K562 (cell line): ENCODE data around the gene CCDC78. TPM values are rescaled to one million over a fixed set of nuclear protein-coding genes. Genes with fewer than 3 reads are reported as not detected.
A peak's percentile ranks its signal among the peaks of the same experiment; 100 is the strongest.

Experiments used
- CBFB ChIP-seq: sonication (generic); formaldehyde crosslinking; IDR thresholded peaks from 2 replicates; pipeline ENCODE4 v1.4.0; 2020; ENCODE audit warnings: mild to moderate bottlenecking, missing genetic modification reagents
- CSDE1 ChIP-seq, 2 experiments: fragments of 450-650 bp; IDR thresholded peaks; 2 replicates each; pipeline ENCODE4 v1.6.1; 2016; ENCODE audit warnings: mild to moderate bottlenecking in 1 of 2
- DIDO1 ChIP-seq: fragments of 450-650 bp; IDR thresholded peaks from 2 replicates; pipeline ENCODE4 v1.6.1; 2016; ENCODE audit warnings: low read depth, missing biosample characterization, missing genetic modification characterization
- GATA2 ChIP-seq: sonication (generic); formaldehyde crosslinking; IDR thresholded peaks from 2 replicates; pipeline ENCODE4 v1.4.0; 2020; ENCODE audit warnings: mild to moderate bottlenecking, missing genetic modification reagents
- HIVEP1 ChIP-seq: fragments of 250-450 bp; sonication (Bioruptor Pico); IDR thresholded peaks from 2 replicates; pipeline ENCODE4 v1.4.0; 2020; ENCODE audit warnings: mild to moderate bottlenecking
- HOMEZ ChIP-seq: fragments of 250-450 bp; sonication (Bioruptor Pico); IDR thresholded peaks from 2 replicates; pipeline ENCODE4 v1.4.0; 2020; ENCODE audit warnings: mild to moderate bottlenecking, moderate library complexity
- KLF16 ChIP-seq: IDR thresholded peaks from 2 replicates; pipeline ENCODE4 v1.6.1; 2016; ENCODE audit warnings: antibody characterized with exemption
- MCM2 ChIP-seq: fragments of 450-650 bp; IDR thresholded peaks from 2 replicates; pipeline ENCODE4 v1.6.1; 2017; ENCODE audit warnings: low read depth, mild to moderate bottlenecking
- MED1 ChIP-seq: sonication (generic); formaldehyde crosslinking; IDR thresholded peaks from 2 replicates; pipeline ENCODE4 v1.8.1; 2023; ENCODE audit warnings: missing genetic modification reagents, borderline replicate concordance
- MTF1 ChIP-seq: fragments of 250-450 bp; sonication (Bioruptor Pico); IDR thresholded peaks from 2 replicates; pipeline ENCODE4 v1.9.0; 2021; ENCODE audit warnings: moderate library complexity, mild to moderate bottlenecking, inconsistent platforms, borderline replicate concordance
- SMC3 ChIP-seq: conservative IDR thresholded peaks from 2 replicates; pipeline ENCODE4 v1.6.1; 2011; ENCODE audit warnings: low read depth, low read length, improper control_type of control experiment; ENCODE audit not compliant: insufficient read depth
- TAF9B ChIP-seq: fragments of 450-650 bp; IDR thresholded peaks from 2 replicates; pipeline ENCODE4 v1.6.1; 2018; ENCODE audit warnings: mild to moderate bottlenecking; ENCODE audit not compliant: partially characterized antibody
- TFAM ChIP-seq: fragments of 250-450 bp; sonication (Bioruptor Pico); conservative IDR thresholded peaks from 2 replicates; pipeline ENCODE4 v1.5.0; 2021; ENCODE audit warnings: mild to moderate bottlenecking, moderate library complexity
- TGIF2 ChIP-seq: sonication (generic); formaldehyde crosslinking; IDR thresholded peaks from 2 replicates; pipeline ENCODE4 v1.8.1; 2022; ENCODE audit warnings: mild to moderate bottlenecking, missing genetic modification reagents, moderate library complexity
- ZFX ChIP-seq: sonication (generic); formaldehyde crosslinking; IDR thresholded peaks from 2 replicates; pipeline ENCODE4 v1.8.0; 2022; ENCODE audit warnings: mild to moderate bottlenecking, missing genetic modification reagents, moderate library complexity
- ZNF668 ChIP-seq: fragments of 250-450 bp; sonication (Bioruptor Pico); IDR thresholded peaks from 2 replicates; pipeline ENCODE4 v1.8.0; 2022; ENCODE audit warnings: mild to moderate bottlenecking, inconsistent platforms
- ZNF778 ChIP-seq: fragments of 450-650 bp; formaldehyde crosslinking; IDR thresholded peaks from 2 replicates; pipeline ENCODE4 v1.4.0; 2020; ENCODE audit warnings: mild to moderate bottlenecking, moderate library complexity
- polyA plus RNA-seq, 8 experiments: library from polyadenylated mRNA; depleted of rRNA in 4 of 8; stranded (reverse) in 5 of 8; unstranded in 3 of 8; fragments of >200 nt; fragmentation: Nextera tagmentation in 2 of 8; fragmentation: Illumina TruSeq in 1 of 8; extraction: Ambion mirVana in 2 of 8; extraction: Trizol in 1 of 8; gene quantifications; 2 replicates each; pipeline versions ENCODE4 v1.2.1 to v1.2.3, GENCODE V29; 2011 to 2014; ENCODE audit warnings: inconsistent platforms in 1 of 8, missing spikeins in 1 of 8
- total RNA-seq, 7 experiments: library from RNA; depleted of rRNA in 6 of 7; stranded (reverse); fragments of >200 nt in 6 of 7; fragmentation: Illumina TruSeq in 2 of 7; extraction: Trizol in 2 of 7; gene quantifications; 2 replicates each; pipeline versions ENCODE4 v1.2.1 to v1.2.3, GENCODE V29; 2011 to 2021; ENCODE audit warnings: low replicate concordance in 1 of 7
- TF ChIP-seq, protein P1 (sequence below): sonication (generic); formaldehyde crosslinking; IDR thresholded peaks from 2 replicates; pipeline ENCODE4 v1.8.0; 2022; ENCODE audit warnings: missing genetic modification reagents, mild to moderate bottlenecking, borderline replicate concordance
- TF ChIP-seq, protein P2 (sequence below): IDR thresholded peaks from 2 replicates; pipeline ENCODE4 v1.6.1; 2016; ENCODE audit warnings: missing genetic modification characterization, missing compliant biosample characterization
- TF ChIP-seq, protein P3 (sequence below): fragments of 250-450 bp; sonication (Bioruptor Pico); IDR thresholded peaks from 2 replicates; pipeline ENCODE4 v1.5.0; 2021; ENCODE audit warnings: mild to moderate bottlenecking, moderate library complexity

CCDC78 gene
- total and polyA plus RNA-seq, 9 of the 15 experiments (the other 6 are each of a cell fraction or from before 2014, with no cell fraction given), result 0.24 to 17.7 (median 2.9) TPM

GRCh38 chr16:681746-682427 is 44.4 kb downstream of the CCDC78 start (continued):
- TF ChIP-seq, protein P1, sequence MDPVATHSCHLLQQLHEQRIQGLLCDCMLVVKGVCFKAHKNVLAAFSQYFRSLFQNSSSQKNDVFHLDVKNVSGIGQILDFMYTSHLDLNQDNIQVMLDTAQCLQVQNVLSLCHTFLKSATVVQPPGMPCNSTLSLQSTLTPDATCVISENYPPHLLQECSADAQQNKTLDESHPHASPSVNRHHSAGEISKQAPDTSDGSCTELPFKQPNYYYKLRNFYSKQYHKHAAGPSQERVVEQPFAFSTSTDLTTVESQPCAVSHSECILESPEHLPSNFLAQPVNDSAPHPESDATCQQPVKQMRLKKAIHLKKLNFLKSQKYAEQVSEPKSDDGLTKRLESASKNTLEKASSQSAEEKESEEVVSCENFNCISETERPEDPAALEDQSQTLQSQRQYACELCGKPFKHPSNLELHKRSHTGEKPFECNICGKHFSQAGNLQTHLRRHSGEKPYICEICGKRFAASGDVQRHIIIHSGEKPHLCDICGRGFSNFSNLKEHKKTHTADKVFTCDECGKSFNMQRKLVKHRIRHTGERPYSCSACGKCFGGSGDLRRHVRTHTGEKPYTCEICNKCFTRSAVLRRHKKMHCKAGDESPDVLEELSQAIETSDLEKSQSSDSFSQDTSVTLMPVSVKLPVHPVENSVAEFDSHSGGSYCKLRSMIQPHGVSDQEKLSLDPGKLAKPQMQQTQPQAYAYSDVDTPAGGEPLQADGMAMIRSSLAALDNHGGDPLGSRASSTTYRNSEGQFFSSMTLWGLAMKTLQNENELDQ (CRISPR knock-in tag), result no peak
- no peak for TF ChIP-seq KLF16
- peak; percentile 45; the same call in 1 of the 2 replicates for TF ChIP-seq CBFB
- no peak for TF ChIP-seq TGIF2
- TF ChIP-seq MCM2, result no peak
- TF ChIP-seq MTF1 (CRISPR knock-in tag), result no peak
- no peak for TF ChIP-seq ZNF778 (CRISPR knock-in tag)
- TF ChIP-seq HOMEZ, result no peak
- no peak for TF ChIP-seq HIVEP1 (CRISPR knock-in tag)
- TF ChIP-seq ZNF668 (CRISPR knock-in tag), result no peak
- no peak for TF ChIP-seq SMC3
- TF ChIP-seq, protein P2, sequence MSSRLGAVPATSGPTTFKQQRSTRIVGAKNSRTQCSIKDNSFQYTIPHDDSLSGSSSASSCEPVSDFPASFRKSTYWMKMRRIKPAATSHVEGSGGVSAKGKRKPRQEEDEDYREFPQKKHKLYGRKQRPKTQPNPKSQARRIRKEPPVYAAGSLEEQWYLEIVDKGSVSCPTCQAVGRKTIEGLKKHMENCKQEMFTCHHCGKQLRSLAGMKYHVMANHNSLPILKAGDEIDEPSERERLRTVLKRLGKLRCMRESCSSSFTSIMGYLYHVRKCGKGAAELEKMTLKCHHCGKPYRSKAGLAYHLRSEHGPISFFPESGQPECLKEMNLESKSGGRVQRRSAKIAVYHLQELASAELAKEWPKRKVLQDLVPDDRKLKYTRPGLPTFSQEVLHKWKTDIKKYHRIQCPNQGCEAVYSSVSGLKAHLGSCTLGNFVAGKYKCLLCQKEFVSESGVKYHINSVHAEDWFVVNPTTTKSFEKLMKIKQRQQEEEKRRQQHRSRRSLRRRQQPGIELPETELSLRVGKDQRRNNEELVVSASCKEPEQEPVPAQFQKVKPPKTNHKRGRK (tag), result no peak
- no peak for TF ChIP-seq TAF9B
- TF ChIP-seq, protein P3, sequence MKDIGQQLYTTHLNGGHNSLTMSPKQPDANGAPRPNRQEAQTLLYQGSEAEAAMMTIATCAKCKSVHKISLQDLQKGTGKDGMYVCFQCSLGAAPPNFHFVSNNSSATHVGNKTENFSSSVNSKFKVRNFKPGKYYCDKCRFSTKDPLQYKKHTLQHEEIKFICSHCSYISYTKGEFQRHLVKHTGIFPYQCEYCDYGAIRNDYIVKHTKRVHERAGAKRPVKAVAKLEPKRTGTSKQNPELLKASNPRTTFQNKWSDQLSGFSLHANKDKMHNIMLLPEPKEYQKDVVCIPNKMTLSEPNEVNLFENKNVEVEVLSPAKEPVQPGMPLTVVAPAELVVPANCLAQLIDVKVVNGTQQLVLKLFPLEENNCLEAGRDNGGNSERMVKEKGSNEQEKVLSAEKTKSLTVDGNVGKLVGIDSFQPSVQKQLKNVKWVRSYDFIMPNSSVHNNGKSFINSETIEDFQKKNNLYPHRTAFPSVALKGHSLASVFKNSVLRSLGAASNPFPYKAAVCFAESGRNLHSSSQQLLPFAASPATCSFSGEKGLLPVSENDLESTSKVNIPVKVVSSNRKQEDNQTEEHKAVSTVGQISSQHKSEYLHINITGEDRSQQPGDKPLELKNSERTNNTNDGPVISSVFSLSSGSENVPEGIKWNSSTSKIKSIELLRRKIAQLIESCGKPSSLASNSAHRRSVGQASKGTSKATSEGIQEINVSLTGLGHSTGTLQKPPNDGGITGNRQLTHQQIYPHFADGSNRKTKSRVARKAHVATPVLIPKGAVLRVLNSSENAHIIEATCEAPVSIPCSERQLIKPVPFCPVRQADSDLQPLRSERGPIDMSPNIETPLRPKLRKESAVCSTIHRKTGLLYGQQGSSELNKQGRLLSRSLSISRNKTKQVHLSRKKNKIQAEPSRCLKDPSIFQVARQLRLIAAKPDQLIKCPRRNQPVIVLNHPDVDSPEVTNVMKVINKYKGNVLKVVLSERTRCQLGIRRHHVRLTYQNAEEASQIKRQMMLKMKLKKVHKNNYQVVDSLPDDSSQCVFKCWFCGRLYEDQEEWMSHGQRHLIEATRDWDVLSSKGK, result no peak
- no peak for TF ChIP-seq CSDE1 (IDR thresholded peaks at IDR 0.05)
- TF ChIP-seq TFAM (CRISPR knock-in tag), result no peak
- peak; percentile 72 for TF ChIP-seq ZFX (CRISPR knock-in tag)
- no peak for TF ChIP-seq DIDO1 (tag)
- no peak for TF ChIP-seq MED1 (CRISPR knock-in tag)
- no peak for TF ChIP-seq GATA2 (CRISPR knock-in tag)
